Measurements from ENCODE around the gene ALKBH6. TPM values are rescaled to one million over a fixed set of nuclear protein-coding genes. Genes with fewer than 3 reads are reported as not detected.
A peak's percentile ranks its signal among the peaks of the same experiment; 100 is the strongest.

Gene ALKBH6
- total RNA-seq, 1 experiment from 2014 or later, result 32.5 TPM

DNA sequence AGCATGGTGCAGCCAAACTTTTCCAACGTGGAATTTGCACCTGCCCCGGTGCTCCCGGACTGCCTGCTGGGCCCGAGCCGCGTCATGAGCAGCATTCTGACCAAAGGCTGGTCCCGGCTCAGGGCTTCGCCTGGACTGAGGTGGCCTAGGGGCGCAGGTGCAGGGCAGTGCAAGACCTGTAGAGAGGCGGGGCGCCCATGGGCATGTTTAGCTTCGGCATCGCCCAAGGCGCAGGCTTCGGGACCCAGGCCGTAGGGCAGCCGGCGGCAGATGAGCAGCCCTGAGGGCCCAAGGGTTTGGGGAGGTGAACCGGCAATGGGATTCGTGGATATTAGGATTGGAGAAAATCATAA is 54.1 kb downstream of the ALKBH6 start:
- H4K91ac ChIP-seq (ENCODE audit: insufficient read length, low read depth, low read length), result no peak overlapping the region
- WGBS (ENCODE audit: extremely low coverage, insufficient read length, low lambda C conversion rate), result no CpG with 5 or more reads among the region's 20 CpGs
- H3K4me2 ChIP-seq (ENCODE audit: insufficient read depth, insufficient read length, low read length), result peak overlapping the region; percentile 4
- H3K18ac ChIP-seq (ENCODE audit: insufficient read length, low read depth, low read length), result no peak overlapping the region
- no peak overlapping the region for H3K9ac ChIP-seq (ENCODE audit: extremely low read depth, insufficient read length, low read length)
- Mint-ChIP-seq H3K36me3 (ENCODE audit: insufficient read depth in 1 of 3, low read depth in 3 of 3) (no peaks in the 10 kb centered on the region), H3K27me3 (ENCODE audit: low read depth) (peaks cover 51% of the 10 kb centered on the region), H3K4me3 (no peak overlapping the region), H3K27ac (no peak overlapping the region), H3K9me3 (peaks cover 0 to 2% of the 10 kb centered on the region in 2 experiments; a peak in 1 of 5 replicates), H3K4me1 (0 out of 4 replicates have a peak, but pooled peaks cover 0 to 3% of the 10 kb centered on the region in 2 experiments)
- H3K23ac ChIP-seq (ENCODE audit: insufficient read length, low read depth, low read length), result no peak overlapping the region
- no peak overlapping the region for H3K27ac ChIP-seq (ENCODE audit: insufficient read length, low read depth, low read length)
- H4K5ac ChIP-seq (ENCODE audit: insufficient read length, low read depth, low read length), result no peak overlapping the region
- H3K23me2 ChIP-seq (ENCODE audit: insufficient read length, low read depth, low read length, poor library complexity, severe bottlenecking), result no peaks in the 10 kb centered on the region
- no peak overlapping the region for H3T11ph ChIP-seq (ENCODE audit: low read length)
- H3K4ac ChIP-seq (ENCODE audit: low read depth, low read length), result no peak overlapping the region
- H3K56ac ChIP-seq (ENCODE audit: insufficient read length, low read depth, low read length), result no peak overlapping the region
- no peaks in the 10 kb centered on the region for H3K79me2 ChIP-seq (ENCODE audit: insufficient read depth, low read length)
- no peak overlapping the region for H3K14ac ChIP-seq (ENCODE audit: insufficient read depth, low read length)
- H2BK120ac ChIP-seq (ENCODE audit: low read depth, low read length, poor library complexity, severe bottlenecking), result no peak overlapping the region
- TF ChIP-seq, protein P1, sequence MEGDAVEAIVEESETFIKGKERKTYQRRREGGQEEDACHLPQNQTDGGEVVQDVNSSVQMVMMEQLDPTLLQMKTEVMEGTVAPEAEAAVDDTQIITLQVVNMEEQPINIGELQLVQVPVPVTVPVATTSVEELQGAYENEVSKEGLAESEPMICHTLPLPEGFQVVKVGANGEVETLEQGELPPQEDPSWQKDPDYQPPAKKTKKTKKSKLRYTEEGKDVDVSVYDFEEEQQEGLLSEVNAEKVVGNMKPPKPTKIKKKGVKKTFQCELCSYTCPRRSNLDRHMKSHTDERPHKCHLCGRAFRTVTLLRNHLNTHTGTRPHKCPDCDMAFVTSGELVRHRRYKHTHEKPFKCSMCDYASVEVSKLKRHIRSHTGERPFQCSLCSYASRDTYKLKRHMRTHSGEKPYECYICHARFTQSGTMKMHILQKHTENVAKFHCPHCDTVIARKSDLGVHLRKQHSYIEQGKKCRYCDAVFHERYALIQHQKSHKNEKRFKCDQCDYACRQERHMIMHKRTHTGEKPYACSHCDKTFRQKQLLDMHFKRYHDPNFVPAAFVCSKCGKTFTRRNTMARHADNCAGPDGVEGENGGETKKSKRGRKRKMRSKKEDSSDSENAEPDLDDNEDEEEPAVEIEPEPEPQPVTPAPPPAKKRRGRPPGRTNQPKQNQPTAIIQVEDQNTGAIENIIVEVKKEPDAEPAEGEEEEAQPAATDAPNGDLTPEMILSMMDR (conservative IDR thresholded peaks at IDR 0.05), result no peak
- H2AK5ac ChIP-seq (ENCODE audit: insufficient read length, low read length), result no peak overlapping the region
- peaks cover 2% of the 10 kb centered on the region for H4K20me1 ChIP-seq (ENCODE audit: control insufficient read depth, insufficient read depth, insufficient read length)
- no peak overlapping the region for H2BK12ac ChIP-seq (ENCODE audit: insufficient read length, low read depth, low read length)
- no peak overlapping the region for H2BK20ac ChIP-seq (ENCODE audit: low read depth, low read length, poor library complexity, severe bottlenecking)
- no peak overlapping the region for H2AFZ ChIP-seq (ENCODE audit: low read length)
- peak; percentile 48 for DNase-seq
- no peaks in the 10 kb centered on the region for H3K4me1 ChIP-seq (ENCODE audit: insufficient read depth, low read length)
- H3K27me3 ChIP-seq (ENCODE audit: insufficient read depth, low read length), result peaks cover 14% of the 10 kb centered on the region
- H4K8ac ChIP-seq (replicated peaks; ENCODE audit: insufficient read length, low read depth, low read length), result no peak overlapping the region
- H3K9me3 ChIP-seq (ENCODE audit: control insufficient read depth, low read depth, low read length), result no peaks in the 10 kb centered on the region
- H2BK5ac ChIP-seq (ENCODE audit: insufficient read length, low read length), result no peak overlapping the region
- H3K79me1 ChIP-seq (ENCODE audit: insufficient read depth, low read depth, low read length, poor library complexity, severe bottlenecking), result no peaks in the 10 kb centered on the region
- no peak overlapping the region for H2BK15ac ChIP-seq (ENCODE audit: low read depth, low read length)

Other genes starting within 250 kb of the ALKBH6 start
- gene ARHGAP33, start 238.6 kb downstream of the ALKBH6 start, total RNA-seq (2021), result 18.7 and 19.5 TPM in 2 replicates
- gene PRODH2, start 201.4 kb downstream of the ALKBH6 start, total RNA-seq (2021), result not detected in 2 replicates
- gene NPHS1, start 161.7 kb downstream of the ALKBH6 start, total RNA-seq (2021), result 0.83 and 1.1 TPM in 2 replicates
- gene KIRREL2, start 157.3 kb downstream of the ALKBH6 start, total RNA-seq (2021), result 3.1 and 3.6 TPM in 2 replicates
- gene APLP1, start 145.6 kb downstream of the ALKBH6 start, total RNA-seq (2021), result 29.9 and 36.9 TPM in 2 replicates
- 18.4 and 18.8 TPM in 2 replicates for gene NFKBID, start 113.7 kb downstream of the ALKBH6 start, total RNA-seq (2021)
- 0.68 and 1.8 TPM in 2 replicates for gene HCST, start 111.7 kb downstream of the ALKBH6 start, total RNA-seq (2021)
- not detected in 2 replicates for gene TYROBP, start 105.9 kb downstream of the ALKBH6 start, total RNA-seq (2021)
- gene LRFN3, start 77.8 kb downstream of the ALKBH6 start, total RNA-seq (2021), result 18.4 and 20.5 TPM in 2 replicates
- gene SDHAF1, start 19.0 kb downstream of the ALKBH6 start, total RNA-seq (2021), result 14.7 and 16.0 TPM in 2 replicates
- gene SYNE4, start 5.4 kb downstream of the ALKBH6 start, total RNA-seq (2021), result 19.2 and 20.4 TPM in 2 replicates
- 19.7 and 20.9 TPM in 2 replicates for gene CLIP3, start 18.7 kb upstream of the ALKBH6 start, total RNA-seq (2021)
- gene THAP8, start 40.1 kb upstream of the ALKBH6 start, total RNA-seq (2021), result 5.1 and 5.4 TPM in 2 replicates
- 28.5 and 30.0 TPM in 2 replicates for gene WDR62, start 40.7 kb upstream of the ALKBH6 start, total RNA-seq (2021)
- gene OVOL3, start 96.9 kb upstream of the ALKBH6 start, total RNA-seq (2021), result not detected in 2 replicates
- gene POLR2I, start 100.7 kb upstream of the ALKBH6 start, total RNA-seq (2021), result 145 and 146 TPM in 2 replicates
- gene TBCB, start 101.3 kb upstream of the ALKBH6 start, total RNA-seq (2021), result 203 and 216 TPM in 2 replicates
- 379 and 399 TPM in 2 replicates for gene CAPNS1, start 125.9 kb upstream of the ALKBH6 start, total RNA-seq (2021)
- not detected in 2 replicates for gene COX7A1, start 138.2 kb upstream of the ALKBH6 start, total RNA-seq (2021)
- gene ZNF565, start 200.5 kb upstream of the ALKBH6 start, total RNA-seq (2021), result 4.8 and 5.3 TPM in 2 replicates
- 166 and 167 TPM in 2 replicates for gene ZNF146, start 200.9 kb upstream of the ALKBH6 start, total RNA-seq (2021)

Measured in H9 (cell line).